ENCODE results near the gene BABAM2.

Gene BABAM2

DNA sequence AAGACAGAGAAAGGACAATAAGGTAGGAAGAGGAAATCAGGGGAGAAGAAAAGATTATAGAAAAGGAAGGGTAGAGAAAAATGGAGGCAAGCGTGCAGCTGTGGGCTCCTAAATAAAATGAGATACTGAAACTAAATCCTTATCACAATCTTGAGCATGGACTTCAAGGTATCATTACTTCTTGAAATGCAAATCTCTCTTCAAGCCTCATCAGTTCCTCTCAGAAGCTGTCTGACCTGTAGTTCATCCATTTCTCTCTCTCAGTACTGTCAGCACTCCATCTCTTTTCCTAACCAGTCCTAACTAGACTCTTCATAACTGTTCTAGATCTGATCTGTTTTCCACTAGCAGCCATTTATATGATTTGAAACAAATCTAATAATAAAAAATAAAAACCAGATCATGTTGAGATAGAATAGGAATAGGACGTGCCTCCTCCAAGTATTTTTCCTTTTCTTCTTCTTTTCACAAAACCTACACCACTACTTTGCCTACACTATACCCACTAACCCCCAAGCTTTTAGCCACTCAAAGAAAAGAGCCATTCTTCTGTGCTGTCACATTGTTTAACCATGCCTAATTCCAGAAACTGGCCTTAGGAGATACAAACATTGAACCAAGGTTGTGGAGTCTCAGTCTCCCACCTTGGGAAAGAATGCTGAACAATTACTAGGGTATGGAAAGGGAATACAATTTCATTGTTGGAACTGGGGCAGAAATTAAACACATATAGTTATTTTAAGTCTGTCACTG, 21.1 kb downstream of the BABAM2 start:
- DNase-seq (ENCODE audit: low read depth in 2 of 2), result no peak

GRCh38 chr2:27912512-27912911, 22.0 kb downstream of the BABAM2 start:
- no peak for DNase-seq (ENCODE audit: low read depth in 2 of 2)

DNA sequence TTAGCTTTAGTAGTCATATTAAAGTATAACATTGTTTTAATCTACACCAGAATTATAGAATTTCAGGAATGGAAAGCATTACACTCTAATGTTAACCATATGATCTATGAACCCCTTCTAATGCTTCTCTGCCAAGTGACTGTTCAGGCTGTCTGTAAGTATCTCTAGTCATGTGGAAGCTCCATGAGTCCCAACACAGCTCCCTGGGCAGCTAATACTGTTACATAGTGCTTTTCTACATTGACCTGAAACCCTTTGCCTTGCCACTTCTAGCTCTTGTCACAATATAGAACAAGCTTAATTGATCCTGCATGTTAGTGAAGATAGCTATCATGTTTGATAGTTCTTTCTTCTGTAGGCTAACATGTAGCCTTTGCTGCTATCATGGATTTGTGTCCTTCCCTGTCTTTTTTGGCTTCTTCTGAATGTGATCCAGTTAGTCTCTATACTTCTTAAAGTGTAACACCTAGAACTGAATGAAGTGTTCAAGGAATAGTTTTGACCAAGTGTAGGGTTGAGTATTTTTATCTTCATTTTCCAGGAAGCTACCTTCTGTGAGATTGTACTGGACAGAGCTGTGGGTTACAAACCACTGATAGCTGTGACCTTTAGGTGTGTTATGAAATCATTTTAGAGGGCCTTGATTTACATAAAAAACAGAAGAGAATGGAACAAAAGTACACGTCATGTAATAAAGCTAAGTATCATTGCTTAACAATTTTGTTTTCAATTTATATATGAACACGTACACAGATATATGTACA, 23.7 kb downstream of the BABAM2 start:
- DNase-seq (ENCODE audit: low read depth in 2 of 2), result no peak

- DNase-seq (ENCODE audit: low read depth in 2 of 2), result no peak
These were observed 24.3 kb downstream of the BABAM2 start for GRCh38 chr2:27914805-27915175.

DNA sequence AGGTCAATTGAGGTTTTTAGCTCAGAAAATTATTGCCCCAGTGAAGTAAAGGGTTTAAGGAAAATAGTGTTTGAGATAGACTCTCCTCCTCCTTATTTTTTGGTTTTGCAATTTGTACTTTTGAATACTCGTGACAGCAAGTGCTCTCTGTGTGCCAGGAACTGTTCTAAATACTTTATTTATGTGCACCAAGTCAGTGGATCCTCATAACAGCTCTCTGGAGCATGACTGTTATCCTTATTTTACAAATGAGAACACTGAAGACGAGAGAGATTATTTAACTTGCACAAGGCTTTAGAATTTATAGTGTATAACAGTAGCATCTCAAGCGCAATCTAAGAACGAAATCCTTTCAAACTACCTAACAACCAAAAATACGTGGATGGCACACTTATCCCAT, 24.7 kb downstream of the BABAM2 start:
- no peak for DNase-seq (ENCODE audit: low read depth in 2 of 2)

GRCh38 chr2:27915874-27916273, 25.3 kb downstream of the BABAM2 start:
- DNase-seq (ENCODE audit: low read depth in 2 of 2), result no peak

GRCh38 chr2:27916293-27916995, 25.9 kb downstream of the BABAM2 start:
- DNase-seq (ENCODE audit: low read depth in 2 of 2), result no peak

- no peak for DNase-seq (ENCODE audit: low read depth in 2 of 2)
These were observed 29.8 kb downstream of the BABAM2 start for GRCh38 chr2:27920148-27920885.

DNA sequence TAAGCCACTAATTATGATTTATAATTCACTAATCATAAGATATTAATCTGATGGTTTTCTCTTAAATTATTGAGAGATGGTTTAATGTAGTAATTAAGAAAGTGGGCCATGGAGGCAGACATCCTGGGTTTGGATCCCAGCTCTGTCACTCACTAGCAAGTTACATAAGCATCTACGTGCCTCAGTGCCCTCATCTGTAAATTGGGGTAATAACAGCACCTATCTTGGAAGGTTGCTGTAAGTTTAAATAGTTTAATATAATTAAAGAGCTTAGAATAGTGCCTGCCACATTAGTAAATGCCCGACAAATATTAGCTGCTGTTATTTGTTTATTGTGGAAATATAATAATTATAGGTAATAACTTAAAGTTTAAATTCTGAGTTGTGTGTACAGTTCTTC, 30.9 kb downstream of the BABAM2 start:
- DNase-seq (ENCODE audit: low read depth in 2 of 2), result no peak

DNA sequence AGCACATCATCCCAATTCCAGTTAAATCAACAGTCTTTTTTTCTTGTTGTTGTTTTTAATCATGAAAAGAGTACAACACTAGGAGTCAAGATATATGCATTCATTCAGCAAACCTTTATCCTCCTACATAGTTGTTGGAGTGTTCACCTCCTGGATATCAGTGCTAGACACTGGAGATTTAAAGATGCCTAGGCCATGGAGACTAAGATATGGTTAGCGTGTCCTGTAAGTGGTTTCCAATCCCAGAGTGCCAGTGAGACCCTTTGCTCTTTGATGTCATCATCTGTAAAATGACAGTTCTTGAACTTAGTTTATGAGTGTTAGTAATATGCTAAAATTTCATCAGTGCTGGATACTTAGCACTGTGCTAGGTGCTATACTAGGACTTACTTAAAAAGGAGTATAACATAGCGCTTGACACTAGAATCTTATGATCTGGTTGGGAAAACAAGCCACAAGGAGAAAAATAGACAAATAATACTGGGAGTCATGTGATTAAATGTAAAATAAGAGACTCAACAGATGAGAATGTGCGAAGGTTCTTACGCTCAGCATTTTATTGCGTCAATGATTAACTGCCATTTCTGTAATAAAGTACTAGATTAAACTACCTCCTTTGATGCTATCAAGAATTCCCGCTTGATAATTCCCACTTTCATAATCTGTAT, 31.5 kb downstream of the BABAM2 start:
- no peak for DNase-seq (ENCODE audit: low read depth in 2 of 2)

DNA sequence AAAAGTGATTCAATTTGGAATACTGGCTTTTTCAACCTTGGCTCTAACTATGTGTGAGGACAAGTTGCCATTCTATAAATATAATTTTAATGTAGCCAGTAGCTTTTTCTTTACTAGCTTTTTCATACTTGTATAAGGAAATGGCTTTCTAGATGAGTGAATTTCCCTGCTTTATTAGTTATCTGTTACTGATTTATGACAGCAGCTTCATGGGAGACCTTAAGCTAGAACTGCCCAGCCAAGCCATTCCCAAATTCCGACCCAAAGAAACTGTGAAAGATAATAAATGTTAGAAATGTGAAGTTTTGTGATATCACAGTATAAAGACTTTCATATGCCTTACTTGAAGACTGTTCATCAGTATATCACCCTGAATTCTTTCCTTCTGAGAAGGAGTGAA, 32.3 kb downstream of the BABAM2 start:
- DNase-seq (ENCODE audit: low read depth in 2 of 2), result no peak

DNA sequence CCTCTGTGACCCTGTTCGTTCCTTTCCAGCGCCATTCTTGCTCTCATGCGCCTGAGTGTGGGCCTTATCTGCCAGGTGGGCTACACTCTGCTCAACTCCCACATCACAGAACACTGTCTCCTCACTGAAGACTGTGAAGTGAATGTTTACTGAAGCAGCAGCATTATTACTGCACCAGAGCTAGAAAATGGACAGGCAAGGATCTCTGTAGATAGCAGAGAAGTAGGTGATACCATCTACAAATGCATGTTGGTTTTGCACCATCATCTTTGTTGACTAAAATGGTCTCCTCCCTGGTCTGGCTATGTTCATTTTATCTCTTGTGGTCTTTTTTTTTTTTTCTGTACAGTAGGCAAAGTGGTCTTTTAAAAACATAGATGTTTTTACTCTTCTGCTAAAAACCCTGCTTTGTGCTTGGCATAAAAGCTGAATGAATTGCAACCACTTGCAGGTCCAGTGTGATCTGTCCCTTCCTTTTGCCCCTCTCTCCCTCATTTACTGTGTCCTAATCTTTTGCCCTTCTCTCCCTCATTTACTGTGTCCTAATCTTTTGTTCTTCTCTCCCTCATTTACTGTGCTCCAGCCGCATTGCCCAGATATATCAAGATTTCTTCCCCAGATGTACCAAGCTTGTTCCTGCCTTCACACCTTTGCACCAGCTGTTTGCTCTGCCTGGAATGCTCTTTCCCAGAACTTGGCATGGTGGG, 35.4 kb downstream of the BABAM2 start:
- DNase-seq (ENCODE audit: low read depth in 2 of 2), result no peak

DNA sequence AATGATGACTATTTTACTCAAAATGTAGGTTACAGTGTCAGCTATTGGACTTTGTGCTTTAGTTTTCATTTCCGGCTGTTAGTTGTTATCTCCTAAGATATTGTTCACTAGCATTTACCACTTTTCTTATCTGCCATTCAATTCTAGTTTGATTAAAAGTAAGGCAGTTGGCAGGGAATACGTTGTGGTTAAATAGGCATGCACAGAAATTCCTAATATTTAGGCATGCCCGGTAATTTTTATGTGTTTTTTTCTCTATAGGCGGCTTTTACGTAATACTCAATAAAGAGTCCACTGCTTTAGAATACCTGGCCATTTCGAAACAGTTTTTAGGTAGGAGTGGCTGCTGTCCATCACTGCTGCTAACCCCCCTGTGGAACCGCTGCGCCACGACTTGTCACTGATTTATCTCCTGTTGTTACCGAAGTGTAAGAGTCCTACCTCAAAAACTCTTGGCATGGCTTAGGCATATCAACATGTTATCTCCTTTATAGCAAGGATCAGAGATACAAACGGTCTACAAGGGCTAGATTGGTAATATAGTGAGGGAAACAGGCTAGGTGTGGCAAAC, 39.5 kb downstream of the BABAM2 start:
- no peak for DNase-seq (ENCODE audit: low read depth in 2 of 2)

- no peak for DNase-seq (ENCODE audit: low read depth in 2 of 2)
These were observed 40.9 kb downstream of the BABAM2 start for GRCh38 chr2:27931361-27931950.

GRCh38 chr2:27932396-27932795, 41.9 kb downstream of the BABAM2 start:
- no peak for DNase-seq (ENCODE audit: low read depth in 2 of 2)

GRCh38 chr2:27935026-27935425, 44.5 kb downstream of the BABAM2 start:
- no peak for DNase-seq (ENCODE audit: low read depth in 2 of 2)

DNA sequence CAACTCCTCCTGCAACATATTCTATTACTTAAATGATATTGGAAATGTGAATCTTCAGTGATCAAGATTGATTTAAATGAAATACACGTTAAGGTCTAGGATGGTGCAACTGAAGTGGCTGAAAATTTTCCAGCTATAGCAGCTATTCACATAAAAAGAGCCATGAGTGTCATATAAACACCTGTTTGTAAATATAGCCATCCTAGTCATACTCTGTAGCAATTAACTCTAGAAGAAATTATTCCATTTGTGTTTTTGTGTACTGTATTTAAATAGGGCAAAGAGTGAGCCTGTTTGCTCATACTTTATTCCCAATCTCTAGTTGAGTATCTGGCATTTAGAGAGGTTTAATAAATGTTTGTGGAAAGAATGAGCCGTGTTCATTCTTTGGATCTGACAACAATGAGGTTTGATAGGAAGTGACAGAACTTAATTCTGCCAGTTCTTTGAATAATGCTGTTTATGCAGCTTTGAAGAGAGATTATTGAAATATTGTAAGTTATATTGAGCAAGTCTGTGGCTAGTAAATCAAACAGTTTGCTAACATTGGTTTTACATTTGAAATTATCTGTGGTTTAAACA, 49.7 kb downstream of the BABAM2 start:
- DNase-seq (ENCODE audit: low read depth in 2 of 2), result no peak

DNA sequence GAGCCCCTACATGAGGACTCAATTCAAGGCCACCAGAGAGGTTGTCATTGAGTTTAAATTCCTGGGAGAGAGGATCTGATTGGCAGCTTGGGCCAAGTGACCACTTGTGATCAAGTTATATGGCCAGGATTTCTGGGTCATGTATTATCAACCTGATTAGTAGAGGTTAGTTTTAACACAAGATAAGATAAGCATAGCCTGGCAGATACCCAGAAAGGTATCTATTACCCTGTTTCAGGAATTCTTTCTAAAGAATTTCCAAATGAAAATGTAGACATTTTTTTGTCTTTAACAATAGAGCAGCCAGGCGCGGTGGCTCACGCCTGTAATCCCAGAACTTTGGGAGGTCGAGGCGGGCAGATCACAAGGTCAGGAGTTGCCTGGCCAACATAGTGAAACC, 50.5 kb downstream of the BABAM2 start:
- DNase-seq (ENCODE audit: low read depth in 2 of 2), result no peak

- no peak for DNase-seq (ENCODE audit: low read depth in 2 of 2)
These were observed 52.4 kb downstream of the BABAM2 start for GRCh38 chr2:27942612-27943547.
